ENCODE results near the gene TAF5L.
"Not testable (repeated sequence)": the region's sequence is repeated elsewhere in the genome, so short reads cannot be mapped to it uniquely, and the experiment has no call there.

TAF5L gene

DNA sequence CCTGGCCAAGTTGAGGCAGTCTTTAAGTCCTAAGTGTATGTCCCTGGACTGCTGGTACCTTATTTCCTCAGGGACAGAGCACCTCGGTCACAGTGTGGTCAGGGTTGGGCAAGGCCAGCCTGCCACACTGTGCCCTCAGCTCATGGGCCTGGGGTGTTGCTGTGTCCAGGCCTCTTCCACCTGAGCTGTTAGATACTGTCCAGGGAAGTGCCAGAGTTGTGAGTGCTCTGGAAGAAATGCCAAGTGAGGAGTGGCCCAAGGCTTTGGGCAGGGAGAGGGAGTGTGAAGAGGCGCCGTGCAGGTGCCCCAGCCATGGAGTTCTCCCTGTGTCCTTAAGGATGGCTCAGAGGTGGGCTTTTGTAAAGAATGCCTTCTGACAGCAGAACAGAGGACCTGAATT lies 15.4 kb upstream of the TAF5L start:
- FAIRE-seq, result no peak

DNA sequence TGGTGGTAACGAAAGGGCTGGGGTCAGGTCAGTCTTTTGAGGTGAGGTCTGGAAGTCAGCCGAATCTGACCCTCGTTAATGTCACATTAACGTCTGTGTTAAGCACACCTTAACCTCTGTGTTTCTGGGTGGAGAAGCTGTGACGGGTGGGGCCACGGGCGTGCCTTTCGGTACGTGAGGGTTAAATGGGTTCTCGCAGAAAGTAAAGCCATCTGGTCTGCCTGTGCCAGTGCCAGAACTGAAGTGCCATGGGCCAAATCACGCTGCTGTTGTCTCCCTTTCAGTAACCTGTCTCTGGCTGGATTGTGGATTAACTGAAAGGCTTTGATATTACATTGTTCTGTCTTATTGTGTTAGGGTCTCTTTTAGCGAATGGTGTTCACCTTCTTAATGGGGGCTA lies 14.5 kb upstream of the TAF5L start:
- FAIRE-seq, result no peak

GRCh38 chr1:229637746-229638145 lies 11.8 kb upstream of the TAF5L start:
- no peak for FAIRE-seq

DNA sequence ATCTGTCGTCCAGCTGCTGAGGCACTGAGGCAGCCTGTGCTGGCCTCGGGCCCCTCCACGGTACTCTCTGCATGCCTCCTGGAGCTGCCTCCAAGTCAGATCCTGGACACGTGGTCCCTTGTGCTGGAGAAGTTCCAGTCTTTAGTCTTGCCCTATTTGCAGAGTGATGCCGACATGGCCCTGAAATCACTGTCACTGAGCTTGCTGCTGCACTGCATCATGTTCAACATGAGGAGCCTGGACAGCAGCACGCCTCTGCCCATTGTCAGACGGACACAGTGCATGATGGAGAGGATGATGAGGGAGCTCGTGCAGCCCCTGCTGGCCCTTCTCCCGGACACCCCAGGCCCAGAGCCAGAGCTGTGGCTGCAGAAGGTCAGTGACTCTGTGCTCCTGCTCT lies 10.1 kb upstream of the TAF5L start:
- no peak for FAIRE-seq

GRCh38 chr1:229631966-229632365 lies 6.0 kb upstream of the TAF5L start:
- FAIRE-seq, result no peak

DNA sequence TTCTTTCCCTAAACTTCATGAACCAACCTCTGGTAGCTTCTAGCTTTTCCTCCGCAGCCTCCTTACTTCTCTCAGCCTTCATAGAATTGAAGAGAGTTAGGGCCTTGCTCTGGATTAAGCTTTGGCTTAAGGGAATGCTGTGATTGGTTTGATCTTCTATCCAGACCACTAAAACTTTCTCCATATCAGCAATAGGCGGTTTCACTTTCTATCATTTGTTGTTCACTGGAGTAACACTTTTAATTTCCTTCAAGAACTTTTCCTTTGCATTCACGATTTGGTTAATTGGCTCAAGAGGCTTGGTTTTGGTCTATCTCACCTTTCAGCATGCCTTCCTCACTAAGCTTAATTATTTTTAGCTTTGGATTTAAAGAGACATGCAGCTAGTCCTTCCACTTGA lies 5.2 kb upstream of the TAF5L start:
- FAIRE-seq, result no peak

- FAIRE-seq, result no peak
Measured at GRCh38 chr1:229629261-229629660, 3.3 kb upstream of the TAF5L start.

DNA sequence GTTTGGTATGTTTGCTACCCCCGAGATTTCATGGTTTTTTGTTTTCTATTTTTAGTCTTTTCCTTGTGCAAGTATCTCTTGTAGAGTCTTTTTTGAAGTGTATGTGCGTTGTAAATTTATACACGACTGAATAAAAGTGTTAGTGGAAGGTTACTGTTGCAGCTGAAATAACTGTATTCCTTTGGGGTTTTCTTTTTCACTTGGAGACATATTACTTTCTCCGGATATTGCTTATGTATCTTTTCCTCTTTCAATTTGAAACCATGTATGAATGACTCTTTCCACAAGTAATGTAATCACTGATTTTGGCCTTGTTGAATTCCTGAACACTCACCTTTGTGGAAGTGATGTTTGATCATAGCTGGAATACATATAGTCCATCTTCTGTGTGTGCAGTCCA lies 1.1 kb upstream of the TAF5L start:
- no peak for FAIRE-seq

GRCh38 chr1:229625071-229625914 lies 629 bp downstream of the TAF5L start:
- FAIRE-seq, result no peak

- no peak for FAIRE-seq
Measured at GRCh38 chr1:229624521-229625070, 1.3 kb downstream of the TAF5L start.

DNA sequence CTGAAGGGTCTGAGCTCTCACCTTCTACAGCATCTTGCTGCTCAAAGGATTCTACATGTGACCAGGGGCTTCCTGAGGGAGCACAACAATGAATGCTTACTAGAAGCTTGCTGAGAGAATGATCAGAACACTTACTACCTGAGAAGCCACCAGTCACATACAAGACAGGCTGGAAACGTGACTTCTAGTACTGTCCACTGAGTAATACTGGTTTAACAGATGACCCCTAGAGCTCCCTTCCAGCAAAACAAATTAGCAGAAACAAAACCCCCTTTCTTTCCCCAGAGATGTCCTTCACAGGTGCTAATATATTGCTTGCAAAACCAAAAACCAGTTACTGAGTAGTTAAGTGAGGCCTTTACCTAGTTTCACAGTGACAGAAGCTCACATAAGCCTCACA lies 2.1 kb downstream of the TAF5L start:
- no peak for FAIRE-seq

GRCh38 chr1:229623225-229623624 lies 2.7 kb downstream of the TAF5L start:
- FAIRE-seq, result no peak

DNA sequence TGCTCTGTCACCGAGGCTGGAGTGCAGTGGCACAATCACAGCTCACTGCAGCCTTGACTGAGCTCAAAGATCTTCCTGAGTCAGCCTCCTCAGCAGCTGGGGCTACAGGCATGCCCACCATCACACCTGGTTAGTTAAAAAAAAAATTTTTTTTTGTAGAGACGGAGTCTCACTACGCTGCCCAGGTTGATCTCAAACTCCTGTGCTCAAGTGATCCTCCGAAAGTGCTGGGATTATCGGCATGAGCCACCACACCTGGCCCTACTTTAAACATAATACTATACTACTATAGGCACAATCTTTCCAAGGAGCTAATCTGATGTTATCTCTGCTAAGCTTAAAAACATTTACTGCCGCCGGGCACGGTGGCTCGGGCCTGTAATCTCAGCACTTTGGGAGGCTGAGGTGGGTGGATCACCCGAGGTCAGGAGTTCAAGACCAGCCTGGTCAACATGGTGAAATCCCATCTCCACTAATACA lies 3.2 kb downstream of the TAF5L start:
- not testable (repeated sequence) for FAIRE-seq

DNA sequence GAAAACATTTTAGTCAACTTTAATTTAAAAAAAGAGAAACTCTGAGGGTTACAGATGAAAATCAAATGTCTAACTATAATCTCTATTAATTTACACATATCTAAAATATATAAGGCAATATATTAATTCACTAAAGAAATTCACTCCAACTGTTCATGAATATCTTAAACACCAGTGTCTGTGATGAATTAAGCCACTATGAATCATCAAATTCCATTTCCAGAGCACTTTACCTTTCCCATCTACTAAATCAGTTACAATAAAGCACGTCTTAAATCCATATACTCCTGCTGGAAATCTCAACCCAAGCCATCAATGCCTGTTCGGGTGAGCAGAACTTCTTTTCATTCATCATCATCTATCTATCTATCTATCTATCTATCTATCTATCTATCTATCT lies 4.3 kb downstream of the TAF5L start:
- FAIRE-seq, result no peak

GRCh38 chr1:229620876-229621275 lies 5.0 kb downstream of the TAF5L start:
- FAIRE-seq, result no peak

GRCh38 chr1:229619614-229620013 lies 6.3 kb downstream of the TAF5L start:
- no peak for FAIRE-seq

GRCh38 chr1:229619002-229619401 lies 6.9 kb downstream of the TAF5L start:
- no peak for FAIRE-seq

DNA sequence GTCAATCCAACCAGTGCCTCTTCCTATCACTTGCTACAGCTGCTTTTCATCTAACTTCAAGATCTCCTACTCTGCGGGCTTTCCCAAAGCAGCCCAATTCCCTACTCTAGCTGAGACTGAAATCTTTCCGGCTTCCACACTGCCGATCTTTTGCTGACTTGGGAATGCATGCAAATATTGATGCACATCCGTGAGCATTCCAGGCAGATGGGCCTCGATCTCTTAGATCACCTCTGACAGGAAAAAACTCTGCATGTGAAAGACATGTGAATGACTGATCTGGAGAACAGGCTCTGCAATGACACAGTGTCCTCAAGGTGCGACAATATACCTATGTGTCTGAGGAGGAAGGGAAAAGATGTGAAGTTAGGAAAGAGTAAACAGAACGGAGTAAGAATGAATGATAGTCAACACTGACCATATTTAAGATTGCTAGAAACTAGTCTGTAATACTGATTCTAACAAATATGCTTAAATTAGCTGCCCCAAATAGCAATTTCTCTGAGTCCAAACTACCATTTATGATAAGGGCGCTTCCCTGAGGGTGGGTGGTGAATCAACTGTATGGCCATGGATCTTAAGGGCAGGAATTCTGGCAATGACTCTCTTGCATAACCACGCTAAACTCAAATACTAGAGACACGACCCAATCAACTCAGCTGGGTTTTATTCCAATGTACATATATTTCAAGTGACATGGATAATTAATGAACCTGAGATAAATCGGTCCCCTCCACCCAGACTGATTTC lies 8.4 kb downstream of the TAF5L start:
- no peak for FAIRE-seq

DNA sequence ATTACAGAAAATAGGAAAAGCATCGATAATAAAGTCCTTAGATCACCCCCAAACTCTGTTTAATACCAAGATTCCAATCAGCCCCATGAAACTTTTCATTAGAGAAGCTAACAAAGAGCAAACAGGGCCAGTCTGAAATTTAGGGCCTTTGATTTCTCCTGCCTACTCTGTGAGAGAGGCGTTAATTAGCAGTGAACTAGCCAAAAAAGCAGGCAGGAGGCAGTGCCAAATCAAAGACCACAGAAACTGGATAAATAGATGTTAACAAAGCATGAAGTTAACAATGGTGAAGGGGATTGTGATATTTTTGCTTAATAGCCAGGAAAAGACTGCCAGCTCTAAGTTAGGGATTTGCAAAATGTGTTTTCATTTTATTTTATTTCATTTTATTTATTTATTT lies 11.2 kb downstream of the TAF5L start:
- FAIRE-seq, result no peak

- no peak for FAIRE-seq
Measured at GRCh38 chr1:229613938-229614337, 12.0 kb downstream of the TAF5L start.

- no peak for FAIRE-seq
Measured at GRCh38 chr1:229608590-229608989, 17.3 kb downstream of the TAF5L start.

- no peak for FAIRE-seq
Measured at GRCh38 chr1:229607370-229607769, 18.6 kb downstream of the TAF5L start.

DNA sequence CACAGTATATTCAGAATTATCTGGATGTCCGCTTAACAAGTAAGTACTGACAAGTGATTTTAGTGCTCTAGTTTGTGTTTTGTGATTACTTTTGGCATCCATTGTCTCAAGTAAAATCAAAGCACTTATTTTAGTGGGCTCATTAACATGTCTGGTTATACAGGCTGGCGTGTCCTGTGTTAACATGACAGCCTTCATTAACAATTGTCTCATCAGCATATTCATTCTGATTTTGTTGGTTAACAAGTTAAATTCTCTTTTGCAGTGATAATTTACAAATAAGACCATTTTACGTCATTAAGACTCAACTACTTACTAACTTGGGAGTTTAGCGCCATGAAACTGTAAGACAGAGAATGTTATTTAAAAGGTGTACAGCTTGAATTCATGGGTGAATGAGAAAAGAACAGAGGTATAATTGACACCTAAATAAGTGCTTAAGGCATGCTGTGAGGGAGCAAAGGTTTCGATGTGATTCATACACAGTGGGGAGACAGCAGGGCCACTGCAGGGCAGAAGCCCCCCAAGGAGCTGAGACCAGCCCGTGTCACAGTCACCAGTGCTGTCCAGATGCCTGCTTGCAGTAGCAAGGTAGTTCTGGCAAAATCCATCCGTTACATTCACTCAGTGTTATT lies 22.4 kb downstream of the TAF5L start:
- FAIRE-seq, result no peak
